HG03469 (cell line): ENCODE results near the gene ADGRA1.

Source experiments
- ATAC-seq: cut with Tn5 transposase; IDR thresholded peaks from one replicate; pipeline ENCODE4 v1.9.1; 2021; ENCODE audit warnings: mild to moderate bottlenecking, moderate library complexity, moderate number of reproducible peaks; ENCODE audit not compliant: unreplicated experiment

ADGRA1 gene

GRCh38 chr10:133055470-133055869 lies 32.3 kb upstream of the ADGRA1 start:
- no peak for ATAC-seq

GRCh38 chr10:133056001-133056400 lies 31.7 kb upstream of the ADGRA1 start:
- ATAC-seq: no peak

- no peak for ATAC-seq
Observed at GRCh38 chr10:133056651-133057178, 31.0 kb upstream of the ADGRA1 start.

GRCh38 chr10:133058331-133059092 lies 29.2 kb upstream of the ADGRA1 start:
- ATAC-seq: no peak

- ATAC-seq: no peak
Observed at GRCh38 chr10:133059093-133059470, 28.6 kb upstream of the ADGRA1 start.

GRCh38 chr10:133059571-133059970 lies 28.2 kb upstream of the ADGRA1 start:
- ATAC-seq: no peak

GRCh38 chr10:133060022-133060421 lies 27.7 kb upstream of the ADGRA1 start:
- ATAC-seq: no peak

- no peak for ATAC-seq
Observed at GRCh38 chr10:133060466-133060865, 27.3 kb upstream of the ADGRA1 start.

GRCh38 chr10:133060881-133061280 lies 26.8 kb upstream of the ADGRA1 start:
- ATAC-seq: no peak

- no peak for ATAC-seq
Observed at GRCh38 chr10:133061296-133062038, 26.3 kb upstream of the ADGRA1 start.

GRCh38 chr10:133062085-133062484 lies 25.6 kb upstream of the ADGRA1 start:
- ATAC-seq: no peak

- no peak for ATAC-seq
Observed at GRCh38 chr10:133062635-133063034, 25.1 kb upstream of the ADGRA1 start.

- ATAC-seq: no peak
Observed at GRCh38 chr10:133067149-133068105, 20.3 kb upstream of the ADGRA1 start.

- ATAC-seq: no peak
Observed at GRCh38 chr10:133068111-133069032, 19.4 kb upstream of the ADGRA1 start.

- ATAC-seq: no peak
Observed at GRCh38 chr10:133069033-133069525, 18.6 kb upstream of the ADGRA1 start.

GRCh38 chr10:133070405-133070804 lies 17.3 kb upstream of the ADGRA1 start:
- no peak for ATAC-seq

GRCh38 chr10:133070810-133071209 lies 16.9 kb upstream of the ADGRA1 start:
- ATAC-seq: no peak

GRCh38 chr10:133071733-133072132 lies 16.0 kb upstream of the ADGRA1 start:
- no peak for ATAC-seq

- no peak for ATAC-seq
Observed at GRCh38 chr10:133072196-133072595, 15.5 kb upstream of the ADGRA1 start.
